Stimulated activated CD8-positive, alpha-beta memory T cell treated with anti-CD3 and anti-CD28 coated beads, Interleukin-4, amount 100 ng/mL, for 24 hours (primary cell): ENCODE measurements around the gene MAN2B2.
A peak's percentile ranks its signal among the peaks of the same experiment; 100 is the strongest.
"Not testable (repeated sequence)": the region's sequence is repeated elsewhere in the genome, so short reads cannot be mapped to it uniquely, and the experiment has no call there.

Experiments used
- DNase-seq: peaks from one replicate; pipeline ENCODE4 v3.0.0-alpha.2; 2020; ENCODE audit warnings: low read depth

Gene MAN2B2

DNA sequence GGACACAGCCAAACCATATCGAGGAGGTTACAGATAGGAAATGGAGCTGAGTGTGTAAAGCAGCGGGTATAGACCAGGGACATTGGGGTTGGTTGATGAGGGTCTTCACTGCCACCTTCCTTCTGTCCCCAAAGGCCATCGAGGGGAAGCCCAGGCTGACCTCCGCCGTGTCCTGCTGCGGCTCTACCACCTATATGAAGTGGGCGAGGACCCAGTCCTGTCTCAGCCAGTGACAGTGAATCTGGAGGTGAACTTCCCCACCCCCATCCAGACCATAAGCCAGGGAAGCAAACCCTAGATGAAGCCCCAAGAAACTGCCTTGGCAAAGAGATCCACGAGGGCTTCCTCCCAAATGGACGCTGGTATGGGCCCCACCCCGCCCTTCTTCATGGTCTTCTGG lies 42.3 kb downstream of the MAN2B2 start:
- DNase-seq, result no peak

DNA sequence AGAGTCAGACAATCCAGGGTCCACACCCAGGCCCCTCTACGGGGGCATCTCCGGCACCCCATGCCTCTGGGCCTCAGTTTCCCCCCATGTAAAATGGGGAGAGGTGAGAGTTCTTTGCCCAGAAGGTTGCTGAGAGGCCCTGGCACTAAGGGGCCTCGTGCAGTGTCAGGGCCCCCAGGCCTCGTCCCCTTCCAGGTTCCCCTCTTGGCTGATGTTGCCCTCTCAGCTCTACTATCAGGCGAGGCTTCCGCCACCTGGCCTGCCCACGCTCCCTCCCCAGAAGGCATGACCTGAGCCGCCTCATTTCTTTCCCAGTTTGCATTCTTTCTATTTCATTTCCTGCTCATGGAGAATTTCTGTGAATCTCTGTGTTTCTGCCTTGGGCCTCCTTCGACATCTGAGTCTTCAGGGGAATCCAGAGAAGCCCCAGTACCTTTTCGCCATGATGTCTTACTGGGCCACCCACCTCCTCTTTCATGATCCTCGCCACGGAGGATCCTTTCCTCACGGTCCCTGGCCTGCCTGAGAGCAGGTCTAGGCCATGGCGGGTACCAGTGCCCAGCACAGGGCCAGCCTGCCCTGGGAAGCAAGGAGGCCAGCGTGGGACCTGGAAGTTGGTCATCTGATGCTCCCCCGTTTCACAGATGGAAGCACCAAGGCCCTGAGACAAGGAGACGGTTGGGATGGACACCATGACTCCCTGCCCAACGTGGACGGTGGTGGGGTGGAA lies 43.6 kb downstream of the MAN2B2 start:
- DNase-seq, result no peak

DNA sequence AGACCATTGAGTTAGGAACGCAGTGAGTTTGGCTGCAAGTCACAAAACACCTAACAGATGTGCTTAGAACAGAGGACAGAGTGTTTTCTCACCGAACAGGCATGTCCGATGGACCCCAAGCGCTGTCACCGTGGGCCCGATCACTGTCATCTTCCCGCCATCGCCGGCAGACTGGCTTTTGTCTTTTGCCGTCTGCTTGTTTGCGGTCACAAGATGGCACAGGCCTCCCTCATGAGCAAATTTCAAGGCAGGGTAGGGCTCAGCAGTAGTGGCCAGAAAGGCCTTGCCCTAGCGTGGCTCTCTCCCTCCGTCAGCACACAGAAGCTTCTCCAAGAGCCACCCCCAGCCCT lies 44.1 kb downstream of the MAN2B2 start:
- no peak for DNase-seq

DNA sequence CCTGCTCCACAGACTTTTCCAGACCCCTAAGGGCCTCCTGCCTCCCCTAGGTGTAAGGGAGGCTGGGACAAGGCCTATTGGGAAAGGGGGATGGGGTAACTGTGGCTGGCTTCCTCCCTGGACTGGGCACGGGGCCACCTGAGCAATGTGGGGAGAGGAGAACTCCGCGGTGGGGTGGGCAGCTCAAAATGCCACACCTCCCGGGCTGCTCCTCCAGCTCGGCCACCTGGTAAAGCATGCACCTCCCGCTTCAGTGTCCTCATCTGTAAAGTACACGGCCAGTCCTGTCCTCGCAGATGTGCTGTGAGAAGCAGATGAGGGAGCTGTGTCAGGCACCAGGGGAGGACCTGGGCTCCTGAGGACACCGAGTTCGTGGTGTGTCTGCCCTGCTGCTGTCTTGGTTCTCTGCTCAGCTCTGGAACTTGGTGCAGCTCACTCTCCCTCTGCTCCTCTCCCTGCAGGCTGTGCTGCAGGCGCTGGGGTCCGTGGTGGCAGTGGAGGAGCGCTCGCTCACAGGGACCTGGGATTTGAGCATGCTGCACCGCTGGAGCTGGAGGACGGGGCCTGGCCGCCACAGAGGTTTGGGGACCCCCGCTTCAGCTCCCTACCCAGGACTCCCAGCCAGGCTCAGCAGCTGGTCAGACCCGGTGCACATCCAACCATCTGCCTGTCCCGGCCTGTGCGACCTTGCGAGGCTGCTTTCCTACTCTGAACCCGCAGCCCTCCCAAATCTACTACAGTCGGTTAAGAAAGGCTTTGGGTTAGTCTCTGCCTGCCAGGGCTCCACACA lies 44.7 kb downstream of the MAN2B2 start:
- no peak for DNase-seq

DNA sequence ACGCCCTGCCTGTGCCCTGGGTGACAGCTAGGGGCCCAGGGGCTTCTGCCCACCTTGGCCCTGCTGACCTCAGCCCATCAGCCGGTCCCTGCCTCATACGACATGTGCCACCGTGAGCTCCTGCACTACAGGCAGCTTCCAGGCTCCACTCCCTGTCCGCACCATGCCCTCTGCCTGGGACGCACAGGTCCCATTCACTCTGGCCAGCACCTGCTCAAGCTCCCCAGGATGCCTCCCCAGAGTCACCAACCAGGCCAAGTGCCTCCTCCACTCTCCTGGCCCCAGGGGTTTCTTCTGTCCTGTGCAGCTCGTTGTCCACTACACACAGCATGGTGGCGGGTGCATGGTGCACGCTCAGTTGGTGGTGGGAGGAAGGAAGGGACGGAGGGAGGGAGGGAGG lies 45.3 kb downstream of the MAN2B2 start:
- DNase-seq, result no peak

DNA sequence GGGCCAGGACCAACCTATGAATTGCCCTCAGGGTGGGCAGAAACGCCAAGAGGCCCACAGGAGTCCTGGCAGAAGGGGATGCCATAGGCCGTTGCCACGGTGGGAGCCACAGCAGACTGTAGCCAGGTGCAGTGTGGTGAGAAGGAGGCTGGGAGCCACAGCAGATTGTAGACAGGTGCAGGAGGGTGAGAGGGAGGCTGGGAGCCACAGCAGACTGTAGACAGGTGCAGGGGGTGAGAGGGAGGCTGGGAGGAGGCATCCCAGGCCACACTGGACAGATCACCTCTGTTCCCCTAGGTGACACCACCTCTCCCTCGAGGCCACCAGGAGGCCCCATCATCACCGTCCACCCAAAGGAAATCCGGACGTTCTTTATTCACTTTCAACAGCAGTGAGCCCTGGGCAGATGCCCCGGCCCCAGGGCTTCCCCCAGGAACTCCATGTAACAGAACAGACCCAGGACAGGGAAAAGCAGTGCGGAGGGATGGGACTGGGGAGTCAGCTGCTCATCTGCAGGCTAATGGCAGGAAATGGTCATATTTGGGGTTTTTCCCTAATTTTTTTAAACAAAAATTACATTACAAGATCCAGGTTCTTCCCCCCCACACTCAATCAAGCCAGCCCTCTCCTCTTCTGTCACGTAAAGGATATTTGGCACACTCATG lies 46.0 kb downstream of the MAN2B2 start:
- no peak for DNase-seq

DNA sequence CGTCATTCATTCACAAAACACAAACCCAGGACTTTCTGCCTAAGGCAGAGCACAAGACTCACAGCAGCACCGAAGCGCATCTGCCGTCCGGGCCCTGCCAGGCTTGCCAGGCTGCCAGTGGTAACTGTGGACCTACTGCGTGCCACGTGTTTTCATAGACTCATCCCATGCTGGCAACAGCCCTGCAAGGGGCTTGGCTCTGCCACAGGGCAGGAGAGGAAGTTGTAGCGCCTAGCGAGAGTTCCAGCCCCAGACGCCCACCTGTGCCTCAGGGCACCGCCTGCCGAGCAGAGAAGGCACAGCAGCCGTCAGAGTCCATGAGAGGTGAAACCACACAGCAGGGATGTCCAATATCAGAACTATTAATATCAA lies 46.6 kb downstream of the MAN2B2 start:
- DNase-seq, result no peak

DNA sequence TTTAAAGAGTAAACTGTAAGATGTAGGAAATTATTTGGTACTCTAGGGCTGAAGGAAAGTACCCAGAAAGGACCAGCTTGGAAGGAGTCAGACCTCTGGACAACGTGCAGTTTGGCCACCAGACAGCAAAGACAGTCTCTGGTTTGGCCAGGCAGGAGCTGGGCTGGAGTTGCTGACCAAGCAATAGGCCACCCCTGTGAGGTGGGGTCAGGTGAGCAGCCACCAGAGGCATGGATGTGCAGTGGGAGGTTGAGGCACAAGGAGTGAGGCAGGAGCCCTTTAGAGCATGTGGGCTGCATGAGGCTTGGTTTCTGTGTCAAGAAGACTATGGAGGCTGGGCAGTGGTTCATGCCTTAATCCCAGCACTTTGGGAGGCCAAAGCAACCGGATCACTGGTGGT lies 47.8 kb downstream of the MAN2B2 start:
- no peak for DNase-seq

DNA sequence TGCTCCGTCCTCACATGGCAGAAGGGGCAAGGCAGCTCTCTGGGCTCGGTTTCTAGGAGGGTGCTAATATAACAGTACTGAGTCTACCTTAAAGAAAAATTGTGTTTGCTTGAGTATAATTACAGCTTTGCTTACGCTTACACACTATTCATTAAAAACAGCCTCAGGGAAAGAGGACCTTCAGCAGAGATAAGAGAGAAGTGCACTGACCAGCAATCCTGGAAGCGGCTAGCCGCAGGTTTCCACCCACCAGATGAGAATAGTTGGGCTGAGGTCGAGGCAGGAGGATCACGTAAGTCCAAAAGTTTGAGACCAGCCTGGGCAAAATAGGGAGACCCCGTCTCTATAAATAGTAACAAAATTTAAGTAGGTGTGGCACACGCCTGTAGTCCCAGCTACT lies 50.3 kb downstream of the MAN2B2 start:
- no peak for DNase-seq

DNA sequence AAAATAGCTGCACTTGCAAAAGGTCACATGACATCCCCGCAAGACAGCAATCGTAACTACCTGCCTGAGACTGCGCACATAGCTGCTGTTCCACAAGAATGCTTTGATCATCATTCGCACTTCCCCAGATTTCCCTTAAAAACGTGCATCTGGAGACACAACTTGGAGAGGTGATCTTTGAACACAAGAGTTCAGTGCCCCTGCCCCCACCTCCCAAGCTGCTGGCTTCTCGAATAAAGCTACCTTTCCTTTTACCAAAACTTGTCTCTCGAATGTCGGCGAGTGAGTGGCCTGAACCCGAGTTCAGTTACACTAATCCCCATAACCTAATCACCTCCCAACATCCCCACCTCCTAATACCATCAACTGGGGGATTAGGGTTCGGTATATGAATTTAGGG lies 51.1 kb downstream of the MAN2B2 start:
- no peak for DNase-seq

DNA sequence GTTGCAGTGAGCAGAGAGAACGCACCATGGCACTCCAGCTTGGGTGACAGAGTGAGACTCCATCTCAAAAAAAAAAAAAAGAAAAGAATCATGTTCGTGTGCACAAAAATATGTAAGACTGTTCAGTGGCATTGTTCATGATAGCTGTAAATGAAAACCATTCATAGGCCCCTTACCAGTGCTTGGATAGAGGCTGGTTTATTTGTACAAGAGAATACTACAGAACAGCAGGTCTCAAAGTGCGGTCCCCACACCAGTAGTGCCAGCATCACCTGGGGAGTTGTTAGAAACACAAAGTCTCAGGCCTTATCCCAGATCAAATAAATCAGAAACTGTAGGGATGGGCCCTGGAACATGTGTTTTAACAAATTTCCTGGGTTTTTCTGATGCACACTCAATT lies 52.8 kb downstream of the MAN2B2 start:
- DNase-seq, result no peak

DNA sequence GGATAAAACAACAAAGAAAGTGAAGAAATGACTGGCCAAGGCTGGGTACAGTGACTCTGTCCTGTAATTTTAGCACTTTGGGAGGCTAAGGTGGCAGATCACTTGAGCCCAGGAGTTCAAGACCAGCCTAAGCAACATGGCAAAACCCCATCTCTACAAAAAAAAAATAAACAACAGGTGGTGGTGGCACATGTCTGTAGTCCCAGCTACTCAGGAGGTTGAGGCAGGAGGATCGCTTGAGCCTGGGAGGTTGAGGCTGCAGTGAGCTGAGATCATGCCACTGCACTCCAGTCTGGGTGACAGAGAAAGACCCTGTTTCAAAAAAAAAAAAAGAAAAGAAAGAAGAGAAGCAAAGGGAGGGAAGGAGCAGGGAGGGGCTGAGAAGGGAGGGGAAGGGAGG lies 53.5 kb downstream of the MAN2B2 start:
- DNase-seq, result not testable (repeated sequence)

DNA sequence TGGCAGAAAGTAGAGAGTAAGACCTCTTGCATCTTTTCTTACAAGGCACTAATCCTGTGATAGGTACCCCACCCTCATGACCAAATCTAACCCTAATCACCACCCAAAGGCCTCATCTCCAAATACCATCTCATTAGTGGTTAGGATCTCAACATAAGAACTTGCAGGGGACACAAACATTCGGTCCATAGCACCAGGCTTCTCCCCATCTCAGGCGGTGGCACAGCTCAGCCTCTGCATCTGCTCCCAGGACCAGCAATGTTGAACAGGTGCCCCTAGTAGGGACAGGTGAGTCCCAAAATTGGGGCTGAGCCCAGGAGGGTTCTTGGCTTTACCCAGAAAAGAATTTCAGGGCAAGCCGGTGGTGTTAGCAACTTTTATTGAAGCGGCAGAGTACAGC lies 57.1 kb downstream of the MAN2B2 start:
- no peak for DNase-seq

DNA sequence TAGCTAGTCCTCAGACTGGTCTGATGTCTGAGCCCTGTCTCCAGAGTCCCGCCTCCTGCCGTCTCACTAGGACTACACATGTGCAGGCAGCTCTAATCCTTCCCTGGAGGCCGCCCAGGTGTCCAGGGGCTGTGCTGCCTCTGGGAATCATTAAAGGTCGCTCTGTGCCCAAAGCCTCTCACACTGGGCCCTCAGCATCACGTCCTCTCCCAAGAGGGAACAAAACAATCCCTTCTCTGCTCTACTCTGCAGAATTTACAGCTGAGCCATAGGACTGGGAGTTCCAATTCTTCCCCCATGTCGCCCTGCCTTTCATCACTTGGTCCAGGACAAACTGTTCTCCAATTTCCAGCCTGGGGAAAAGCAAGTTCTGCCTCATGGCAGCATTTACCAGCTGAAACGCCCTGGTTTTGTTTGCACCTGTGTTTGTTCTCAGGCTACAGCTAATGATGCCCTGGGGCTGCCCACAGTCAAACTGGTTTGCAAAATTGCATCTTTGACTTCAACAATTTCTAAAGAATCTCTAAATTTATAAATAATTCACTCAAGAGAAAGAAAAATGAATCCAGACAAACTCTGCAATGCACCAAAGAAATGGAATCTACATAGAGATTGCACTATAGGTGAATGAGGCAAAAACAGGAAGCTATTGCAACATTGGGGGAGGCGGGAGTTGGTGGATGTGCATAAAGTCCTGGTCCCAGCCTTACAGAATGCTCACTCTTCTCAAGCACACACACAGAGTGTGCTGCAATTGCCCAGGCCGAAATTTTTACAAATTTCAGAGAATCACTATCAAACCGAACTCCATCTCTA lies 58.3 kb downstream of the MAN2B2 start:
- DNase-seq, result no peak

DNA sequence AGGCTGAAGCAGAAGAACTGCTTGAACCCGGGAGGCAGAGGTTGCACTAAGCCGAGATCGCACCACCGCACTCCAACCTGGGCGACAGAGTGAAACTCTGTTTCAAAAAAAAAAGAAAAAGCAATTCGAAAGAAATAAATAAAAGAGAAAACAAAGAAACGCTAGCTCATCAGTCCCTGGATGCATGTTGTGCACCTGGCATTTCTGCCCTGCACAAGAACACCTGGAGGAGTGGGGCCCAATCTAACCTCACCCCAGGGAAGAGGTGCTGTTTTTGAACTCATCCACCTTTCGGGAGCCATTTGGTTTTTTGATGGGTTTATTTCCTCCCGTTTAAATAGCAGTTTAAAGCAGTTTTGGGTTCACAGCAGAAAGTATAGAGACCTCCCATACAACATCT lies 59.8 kb downstream of the MAN2B2 start:
- DNase-seq, result no peak

DNA sequence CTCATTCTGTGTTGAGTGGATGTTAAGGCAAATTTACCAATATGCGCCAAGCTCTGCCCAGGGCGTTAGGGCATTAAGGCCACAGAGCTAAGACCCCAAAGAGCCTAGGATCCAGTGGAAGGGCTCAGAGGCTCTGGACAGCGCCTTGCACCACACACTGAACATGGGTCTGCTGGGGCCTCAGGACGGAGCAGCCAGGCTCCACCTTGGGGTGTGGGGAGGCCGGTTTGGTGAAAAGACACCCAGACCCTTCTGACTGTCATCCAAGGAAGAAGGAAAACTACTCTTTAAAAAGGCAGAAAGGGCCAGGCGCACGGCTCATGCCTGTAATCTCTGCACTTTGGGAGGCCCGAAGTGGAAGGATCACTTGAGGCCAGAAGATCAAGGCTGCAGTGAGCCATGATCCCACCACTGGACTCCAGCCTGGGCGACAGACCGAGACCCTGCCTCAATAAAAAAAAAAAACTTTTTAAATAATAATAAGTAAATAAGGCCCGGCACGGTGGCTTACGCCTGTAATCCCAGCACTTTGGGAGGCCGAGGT lies 64.2 kb downstream of the MAN2B2 start:
- no peak for DNase-seq

DNA sequence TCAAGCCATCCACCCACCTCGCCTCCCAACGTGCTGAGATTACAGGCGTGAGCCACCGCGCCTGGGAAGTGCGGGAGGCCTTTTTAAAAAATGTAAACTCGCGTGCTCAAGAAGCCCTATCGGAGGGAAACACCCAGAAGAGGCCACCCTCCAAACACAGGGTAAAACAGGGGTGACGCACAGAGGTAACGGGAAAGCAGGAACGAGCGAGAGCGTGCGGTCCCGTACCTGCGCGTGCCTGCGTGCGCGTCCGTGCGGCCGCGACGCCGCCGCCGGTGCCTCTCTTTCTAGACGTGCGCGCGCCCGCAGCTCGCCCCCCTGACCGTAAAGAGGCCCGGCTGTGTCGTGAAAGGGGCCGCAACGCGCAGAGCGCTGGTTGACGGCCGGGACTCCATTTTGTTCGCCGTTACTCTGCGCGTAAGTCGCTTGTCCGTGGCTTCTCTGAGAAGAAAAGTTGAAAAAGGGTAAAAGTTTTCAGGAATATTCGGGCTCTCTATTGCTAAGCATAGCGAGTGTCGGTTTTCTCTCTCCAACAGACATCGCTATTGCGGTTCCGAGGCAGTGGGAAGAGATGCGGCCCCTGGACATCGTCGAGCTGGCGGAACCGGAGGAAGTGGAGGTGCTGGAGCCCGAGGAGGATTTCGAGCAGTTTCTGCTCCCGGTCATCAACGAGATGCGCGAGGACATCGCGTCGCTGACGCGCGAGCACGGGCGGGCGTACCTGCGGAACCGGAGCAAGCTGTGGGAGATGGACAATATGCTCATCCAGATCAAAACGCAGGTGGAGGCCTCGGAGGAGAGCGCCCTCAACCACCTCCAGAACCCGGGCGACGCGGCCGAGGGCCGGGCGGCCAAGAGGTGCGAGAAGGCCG lies 65.5 kb downstream of the MAN2B2 start, which contains the start of gene MRFAP1:
Gene MRFAP1 (plus strand): TSS at position 394 of the 872 bp plus-strand sequence. CDS start 178 bp downstream, at position 572.
- peak; percentile 91 for DNase-seq

DNA sequence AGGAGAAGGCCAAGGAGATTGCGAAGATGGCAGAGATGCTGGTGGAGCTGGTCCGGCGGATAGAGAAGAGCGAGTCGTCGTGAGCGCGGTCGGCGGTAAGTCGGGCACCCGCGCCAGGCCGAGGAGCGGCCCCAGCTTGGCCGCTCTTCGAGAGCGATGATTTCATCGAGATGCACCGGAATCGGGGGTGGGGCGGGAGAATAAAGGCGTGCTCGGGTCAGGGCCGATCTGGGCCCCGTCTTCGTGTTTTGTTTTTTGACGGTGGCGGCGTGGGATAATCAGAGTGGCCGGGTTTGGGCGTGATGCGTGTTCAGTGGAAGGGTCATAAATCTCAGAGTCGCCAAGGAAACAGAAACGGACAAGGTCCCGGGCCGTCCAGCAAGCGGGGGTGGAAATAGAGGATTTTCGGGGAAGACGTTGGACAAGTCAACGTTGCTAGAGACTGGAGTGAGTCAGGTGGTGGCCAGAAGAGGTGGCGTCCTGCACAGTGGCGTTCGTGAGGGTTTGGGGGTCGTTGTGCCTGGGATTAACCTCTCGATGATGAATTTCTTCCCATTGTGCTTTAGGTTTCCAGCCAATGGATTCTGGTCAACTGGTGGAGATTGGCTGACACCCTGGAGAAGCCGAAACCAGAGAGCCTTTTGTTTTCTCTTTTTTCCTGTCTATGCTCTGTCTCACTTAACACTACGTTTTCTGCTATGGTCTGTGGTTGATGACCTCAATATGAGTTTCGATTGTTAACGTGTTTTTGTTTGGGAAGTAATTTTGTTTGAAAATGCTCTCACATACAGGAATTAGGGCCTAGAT lies 66.4 kb downstream of the MAN2B2 start:
- peak; percentile 15 for DNase-seq

DNA sequence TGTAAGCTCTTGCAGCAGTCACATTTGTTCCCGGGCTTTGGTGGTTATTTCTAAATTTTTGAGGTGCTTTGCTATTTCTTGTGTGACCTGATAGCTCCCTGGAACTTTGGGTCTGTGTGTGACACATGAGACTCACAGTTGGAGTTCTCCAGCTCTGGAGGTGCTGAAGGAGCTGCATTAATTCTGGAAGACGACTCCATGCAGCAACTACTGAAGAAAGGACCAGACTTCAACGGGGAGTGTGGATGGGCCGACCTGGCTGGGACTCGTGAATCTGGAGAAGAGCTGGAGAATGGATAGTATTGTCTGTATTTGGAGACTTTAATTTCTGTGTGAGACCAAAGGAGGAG lies 67.0 kb downstream of the MAN2B2 start:
- DNase-seq, result no peak

DNA sequence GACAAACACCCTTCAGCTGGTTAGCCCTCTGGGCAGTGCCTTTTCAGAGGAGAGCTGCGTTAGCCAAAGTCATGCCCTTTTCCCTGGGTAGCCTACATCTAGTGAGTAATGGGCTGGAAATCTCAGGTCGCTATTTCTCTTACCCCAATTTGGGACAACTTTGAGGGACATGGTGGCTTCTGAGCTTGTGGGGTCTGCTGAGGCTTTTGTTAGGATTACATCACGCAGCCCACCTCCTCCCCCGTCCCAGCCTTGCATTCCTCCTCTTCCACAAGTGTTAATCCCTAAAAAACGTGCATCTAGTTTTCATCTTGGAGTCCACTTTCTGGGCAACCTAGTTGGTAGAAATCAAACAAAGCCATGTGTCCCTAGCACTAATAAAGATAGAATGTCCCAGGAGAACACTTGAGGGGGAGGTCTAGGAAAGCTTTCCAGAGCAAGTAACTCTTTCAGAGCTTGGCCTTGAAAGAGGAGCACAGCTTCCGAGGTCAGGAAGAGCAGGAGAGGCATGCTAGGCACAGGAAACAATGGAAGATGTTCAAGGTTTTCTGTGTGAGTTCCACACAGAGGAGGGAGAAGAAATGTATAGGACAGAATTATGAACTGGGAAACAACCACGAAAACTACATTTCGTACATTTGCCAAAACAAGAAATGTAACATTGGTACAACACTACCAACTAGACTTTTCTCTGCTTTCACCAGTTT lies 68.3 kb downstream of the MAN2B2 start:
- no peak for DNase-seq
